Panc1 (cell line): ENCODE data around the gene FOXN1. TPM values are rescaled to one million over a fixed set of nuclear protein-coding genes. Genes with fewer than 3 reads are reported as not detected.

Experiments
- ATAC-seq: fragments of 200-7000 bp; cut with Tn5 transposase; 2 replicates; pipeline ENCODE4 v1.9.1; 2020; ENCODE audit warnings: mild to moderate bottlenecking, moderate library complexity
- BruUV-seq: library from RNA; stranded (reverse); fragments of 400-500 nt; replicated peaks from 2 replicates; lab custom pipeline; 2021; lab: Mats Ljungman, UMichigan
- CTCF ChIA-PET: fragments of 300-600 bp; sonication (Branson Sonifier 250); formaldehyde crosslinking; loops from one replicate; lab custom pipeline; 2022; ENCODE audit warnings: antibody characterized with exemption; lab: Charles Lee
- POLR2A ChIA-PET: fragments of 300-600 bp; sonication (Branson Sonifier 250); formaldehyde crosslinking; loops from one replicate; lab custom pipeline; 2022; ENCODE audit warnings: antibody characterized with exemption; lab: Charles Lee
- DNase-seq: peaks from one replicate; pipeline ENCODE4 v3.0.0-alpha.2; 2010; ENCODE audit warnings: low read depth, low spot score
- H3K27ac ChIP-seq: 2 replicates; pipeline ENCODE4 v1.5.1; 2011; ENCODE audit warnings: mild to moderate bottlenecking, low read length, inconsistent platforms
- H3K27me3 ChIP-seq: fragments of 200-500 bp; sonication (Bioruptor generic); 2 replicates; pipeline ENCODE4 v1.6.0; 2014; ENCODE audit warnings: low read length, inconsistent platforms; ENCODE audit not compliant: control insufficient read depth, insufficient read depth
- H3K36me3 ChIP-seq: fragments of 200-500 bp; sonication (Bioruptor generic); 2 replicates; pipeline ENCODE4 v1.5.1; 2014; ENCODE audit warnings: inconsistent platforms, mild to moderate bottlenecking, low read length, moderate library complexity; ENCODE audit not compliant: control insufficient read depth, insufficient read depth
- H3K4me1 ChIP-seq: 2 replicates; pipeline ENCODE4 v1.5.1; 2011; ENCODE audit warnings: inconsistent platforms, mild to moderate bottlenecking, low read length, moderate library complexity; ENCODE audit not compliant: control insufficient read depth, insufficient read depth
- H3K4me3 ChIP-seq, 2 experiments: 2 replicates each; pipeline ENCODE4 v1.5.1; 2011 to 2012; ENCODE audit warnings: low read depth in 2 of 2, low read length in 2 of 2, mild to moderate bottlenecking in 2 of 2, inconsistent platforms in 1 of 2, moderate library complexity in 1 of 2
- H3K9me3 ChIP-seq: fragments of 200-500 bp; sonication (Bioruptor generic); 2 replicates; pipeline ENCODE4 v1.5.1; 2014; ENCODE audit warnings: low read depth, mild to moderate bottlenecking, inconsistent platforms, low read length, moderate library complexity; ENCODE audit not compliant: control insufficient read depth, insufficient read depth
- CTCF ChIP-seq: fragments of 450-650 bp; IDR thresholded peaks from 2 replicates; pipeline ENCODE4 v1.5.1; 2017; ENCODE audit warnings: mild to moderate bottlenecking
- POLR2AphosphoS5 ChIP-seq: IDR thresholded peaks from 2 replicates; pipeline ENCODE4 v1.6.1; 2012; ENCODE audit warnings: mild to moderate bottlenecking, low read depth, low read length, moderate library complexity
- REST ChIP-seq, 2 experiments: IDR thresholded peaks; 2 replicates each; pipeline ENCODE4 v1.6.1; 2011 to 2012; ENCODE audit warnings: low read depth in 2 of 2, control low read depth in 1 of 2, low read length in 1 of 2, mild to moderate bottlenecking in 1 of 2, moderate library complexity in 1 of 2; ENCODE audit not compliant: insufficient read depth in 1 of 2
- SIN3A ChIP-seq: IDR thresholded peaks from 2 replicates; pipeline ENCODE4 v1.6.1; 2012; ENCODE audit warnings: low read depth, mild to moderate bottlenecking, low read length, moderate library complexity, borderline replicate concordance; ENCODE audit not compliant: insufficient read depth
- TCF7L2 ChIP-seq: IDR thresholded peaks from 2 replicates; pipeline ENCODE4 v1.6.1; 2011; ENCODE audit warnings: mild to moderate bottlenecking, low read depth, low read length, inconsistent platforms
- in situ Hi-C: cut with HindIII; loops from 2 replicates; pipeline ENCODE4 v1.10.0; 2016; ENCODE audit warnings: low sequenced_read_pairs, low pct_unique_long_range_greater_than_20kb
- intact Hi-C: fragments of 100-400 bp; cut with micrococcal nuclease; formaldehyde crosslinking; loops from one replicate; pipeline ENCODE4 v1.10.0; 2022; ENCODE audit not compliant: unreplicated experiment
- total RNA-seq: library from RNA; stranded (reverse); gene quantifications from one replicate; pipeline ENCODE4 v1.2.1, GENCODE V29; 2021; ENCODE audit not compliant: unreplicated experiment

The FOXN1 gene
- total RNA-seq, 1 experiment from 2014 or later, result not detected

- Histone ChIP-seq H3K36me3 (no peaks in the 10 kb centered on the region), H3K4me1 (peaks cover 9% of the 10 kb centered on the region; the same call in 1 of the 2 replicates), H3K4me3 (no peak overlapping the region), H3K9me3 (no peaks in the 10 kb centered on the region), H3K27me3 (no peaks in the 10 kb centered on the region), H3K27ac (no peak overlapping the region)
- DNase-seq (no peak), ATAC-seq (no peak)
- ChIA-PET CTCF (no interaction called here), POLR2A (no interaction called here)
- BruUV-seq, result no TSS peak
- no peak for TF ChIP-seq TCF7L2
- no peak for TF ChIP-seq POLR2AphosphoS5
- no peak for TF ChIP-seq CTCF
- no peak for TF ChIP-seq REST (IDR thresholded peaks at IDR 0.05; ENCODE audit: insufficient read depth in 1 of 2, low read depth in 2 of 2, low read length in 1 of 2)
- TF ChIP-seq SIN3A, result no peak
- in situ Hi-C loops (no loop called here), intact Hi-C loops (no loop called here)
These were observed 48.9 kb downstream of the FOXN1 start for GRCh38 chr17:28555022-28555421.

GRCh38 chr17:28563475-28563874 is 57.3 kb downstream of the FOXN1 start:
- DNase-seq, result no peak
- intact Hi-C loops (no loop called here), in situ Hi-C loops (no loop called here)
- H3K9me3 ChIP-seq, result no peaks in the 10 kb centered on the region
- H3K27ac ChIP-seq, result no peak overlapping the region
- no peaks in the 10 kb centered on the region for H3K27me3 ChIP-seq
- no peak overlapping the region for H3K4me3 ChIP-seq
- POLR2A ChIA-PET, result no interaction called here
- no peaks in the 10 kb centered on the region for H3K4me1 ChIP-seq
- no TSS peak for BruUV-seq
- 0 out of 2 replicates have a peak, but pooled peaks cover 3% of the 10 kb centered on the region for H3K36me3 ChIP-seq
- peak; percentile 33; the same call in 1 of the 2 replicates for ATAC-seq
- CTCF ChIA-PET, result no interaction called here
- TF ChIP-seq REST (IDR thresholded peaks at IDR 0.05; ENCODE audit: insufficient read depth in 1 of 2, low read depth in 2 of 2, low read length in 1 of 2), result no peak
- no peak for TF ChIP-seq CTCF
- no peak for TF ChIP-seq TCF7L2
- TF ChIP-seq SIN3A, result no peak
- TF ChIP-seq POLR2AphosphoS5, result no peak
